NT2/D1 (cell line): Measurements from ENCODE around the gene SLC47A1.

Experiments
- SUZ12 ChIP-seq: IDR thresholded peaks from 2 replicates; pipeline ENCODE4 v1.6.1; 2011; ENCODE audit not compliant: insufficient read length, insufficient read depth; ENCODE audit errors: extremely low read depth
- ZNF274 ChIP-seq: IDR thresholded peaks from 2 replicates; pipeline ENCODE4 v1.6.1; 2011; ENCODE audit warnings: mild to moderate bottlenecking, low read depth, low read length

DNA sequence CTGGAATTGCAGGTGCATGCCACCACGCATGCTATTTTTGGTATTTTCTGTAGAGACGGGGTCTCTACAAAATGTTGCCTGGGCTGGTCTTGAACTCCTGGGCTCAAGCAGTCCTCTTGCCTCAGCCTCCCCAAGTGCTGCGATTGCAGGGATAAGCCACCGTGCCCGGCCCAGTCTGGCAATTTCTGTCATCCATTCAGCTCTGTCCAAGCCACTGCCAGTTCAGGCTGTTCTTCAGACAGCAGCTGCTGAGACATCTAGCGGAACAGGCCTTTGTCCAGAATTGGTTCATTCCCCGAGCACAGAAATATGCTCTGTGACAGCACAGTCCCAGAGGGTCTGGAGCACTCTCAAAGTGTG, 5.4 kb downstream of the SLC47A1 start:
- TF ChIP-seq SUZ12, result no peak
- TF ChIP-seq ZNF274, result no peak
